Limb (tissue), 2 donors: ENCODE results near the gene DAPK3.
"Not testable (repeated sequence)": the region's sequence is repeated elsewhere in the genome, so short reads cannot be mapped to it uniquely, and the experiment has no call there.

Experiments
- DNase-seq, 2 donors: peaks; one replicate each; pipeline ENCODE4 v3.0.0-alpha.2; 2016; ENCODE audit errors: extremely low spot score in 2 of 2

Gene DAPK3

GRCh38 chr19:4005436-4005835 lies 34.5 kb upstream of the DAPK3 start:
- not testable (repeated sequence) for DNase-seq

- not testable (repeated sequence) for DNase-seq
These were observed 29.9 kb upstream of the DAPK3 start for GRCh38 chr19:4000798-4001197.

- not testable (repeated sequence) for DNase-seq
These were observed 27.9 kb upstream of the DAPK3 start for GRCh38 chr19:3998667-3999412.

GRCh38 chr19:3995607-3996006 lies 24.7 kb upstream of the DAPK3 start:
- DNase-seq = no peak

GRCh38 chr19:3990815-3991117 lies 19.9 kb upstream of the DAPK3 start:
- no peak for DNase-seq

- DNase-seq = peak; percentile 88 to 91
These were observed 16.9 kb upstream of the DAPK3 start for GRCh38 chr19:3987619-3988371.

GRCh38 chr19:3986260-3987041 lies 15.6 kb upstream of the DAPK3 start:
- DNase-seq = peak; percentile 52 to 67

- DNase-seq = no peak
These were observed 14.9 kb upstream of the DAPK3 start for GRCh38 chr19:3985643-3986259.

- peak; percentile 93 to 95 for DNase-seq
These were observed 14.2 kb upstream of the DAPK3 start, which contains the start of gene EEF2 for GRCh38 chr19:3984908-3985642. TSS of gene EEF2 (minus strand) at chr19:3985463. CDS start at chr19:3985380, 83 bp downstream.

GRCh38 chr19:3984584-3984907 lies 13.6 kb upstream of the DAPK3 start:
- DNase-seq = no peak

- DNase-seq = peak in 1 of 2 donors; percentile 25
These were observed 13.2 kb upstream of the DAPK3 start for GRCh38 chr19:3983936-3984583.

- DNase-seq = no peak
These were observed 12.6 kb upstream of the DAPK3 start for GRCh38 chr19:3983542-3983914.

GRCh38 chr19:3982701-3983541 lies 12.0 kb upstream of the DAPK3 start:
- no peak for DNase-seq

GRCh38 chr19:3981736-3982681 lies 11.1 kb upstream of the DAPK3 start:
- DNase-seq = no peak

GRCh38 chr19:3981373-3981735 lies 10.5 kb upstream of the DAPK3 start:
- no peak for DNase-seq

- peak in 1 of 2 donors; percentile 27 for DNase-seq
These were observed 9.7 kb upstream of the DAPK3 start for GRCh38 chr19:3980353-3981251.

- peak in 1 of 2 donors; percentile 27 for DNase-seq
These were observed 8.9 kb upstream of the DAPK3 start for GRCh38 chr19:3979674-3980352.
